Neural crest cell (in vitro differentiated cells): ENCODE measurements around the gene LINGO4. TPM values are rescaled to one million over a fixed set of nuclear protein-coding genes. Genes with fewer than 3 reads are reported as not detected.

ENCODE experiments used
- DNase-seq: peaks from one replicate; pipeline ENCODE4 v3.0.0; 2021; ENCODE audit warnings: low read depth, mixed read lengths, low spot score
- H3K27ac Mint-ChIP-seq: one replicate; pipeline ENCODE4 v1.8.0; 2021; ENCODE audit warnings: mild to moderate bottlenecking, mixed read lengths; ENCODE audit not compliant: unreplicated experiment
- H3K27me3 Mint-ChIP-seq: 2 replicates; pipeline ENCODE4 v1.8.0; 2021; ENCODE audit warnings: low read depth, mild to moderate bottlenecking, mixed read lengths
- H3K36me3 Mint-ChIP-seq: 2 replicates; pipeline ENCODE4 v1.8.0; 2021; ENCODE audit warnings: low read depth, mild to moderate bottlenecking, mixed read lengths
- H3K4me1 Mint-ChIP-seq: 2 replicates; pipeline ENCODE4 v1.8.0; 2021; ENCODE audit warnings: mixed read lengths
- H3K4me3 Mint-ChIP-seq: one replicate; pipeline ENCODE4 v1.8.0; 2021; ENCODE audit warnings: mild to moderate bottlenecking, mixed read lengths
- H3K9me3 Mint-ChIP-seq: 2 replicates; pipeline ENCODE4 v1.8.0; 2021; ENCODE audit warnings: mixed read lengths
- CTCF ChIP-seq: fragments of 200-600 bp; sonication (generic); conservative IDR thresholded peaks from 2 replicates; pipeline ENCODE4 v1.5.0; 2021; ENCODE audit warnings: antibody characterized with exemption, mild to moderate bottlenecking
- total RNA-seq: library from RNA; stranded (reverse); gene quantifications from 2 replicates; pipeline ENCODE4 v1.2.1, GENCODE V29; 2021

Gene LINGO4
- total RNA-seq, 1 donor from 2014 or later, result not detected

GRCh38 chr1:151817353-151817730, 12.1 kb upstream of the LINGO4 start:
- no peaks in the 10 kb centered on the region for H3K9me3 Mint-ChIP-seq
- DNase-seq, result no peak
- H3K4me3 Mint-ChIP-seq, result no peak overlapping the region
- TF ChIP-seq CTCF, result no peak
- H3K27me3 Mint-ChIP-seq, result no peaks in the 10 kb centered on the region
- H3K27ac Mint-ChIP-seq, result no peak overlapping the region
- no peaks in the 10 kb centered on the region for H3K36me3 Mint-ChIP-seq
- no peaks in the 10 kb centered on the region for H3K4me1 Mint-ChIP-seq

- no peak for DNase-seq
Measured at GRCh38 chr1:151816548-151817352, 11.5 kb upstream of the LINGO4 start.

GRCh38 chr1:151815716-151816327, 10.6 kb upstream of the LINGO4 start:
- no peaks in the 10 kb centered on the region for H3K36me3 Mint-ChIP-seq
- no peak for TF ChIP-seq CTCF
- no peaks in the 10 kb centered on the region for H3K27me3 Mint-ChIP-seq
- H3K4me1 Mint-ChIP-seq, result no peaks in the 10 kb centered on the region
- H3K9me3 Mint-ChIP-seq, result no peaks in the 10 kb centered on the region
- DNase-seq, result no peak
- H3K27ac Mint-ChIP-seq, result peak overlapping the region; percentile 88
- no peak overlapping the region for H3K4me3 Mint-ChIP-seq

More at GRCh38 chr1:151816548-151817352, 11.5 kb upstream of the LINGO4 start:
- no peak overlapping the region for H3K4me3 Mint-ChIP-seq
- no peaks in the 10 kb centered on the region for H3K4me1 Mint-ChIP-seq
- no peak for TF ChIP-seq CTCF
- H3K27me3 Mint-ChIP-seq, result no peaks in the 10 kb centered on the region
- H3K27ac Mint-ChIP-seq, result peak overlapping the region; percentile 79
- no peaks in the 10 kb centered on the region for H3K9me3 Mint-ChIP-seq
- no peaks in the 10 kb centered on the region for H3K36me3 Mint-ChIP-seq

- no peak for DNase-seq
- H3K4me3 Mint-ChIP-seq, result no peak overlapping the region
Measured at GRCh38 chr1:151814971-151815545, 9.8 kb upstream of the LINGO4 start.

GRCh38 chr1:151814426-151814825, 9.2 kb upstream of the LINGO4 start:
- H3K9me3 Mint-ChIP-seq, result no peaks in the 10 kb centered on the region
- TF ChIP-seq CTCF, result no peak
- no peak for DNase-seq
- no peak overlapping the region for H3K4me3 Mint-ChIP-seq
- H3K36me3 Mint-ChIP-seq, result no peaks in the 10 kb centered on the region
- H3K27me3 Mint-ChIP-seq, result no peaks in the 10 kb centered on the region
- no peak overlapping the region for H3K27ac Mint-ChIP-seq
- H3K4me1 Mint-ChIP-seq, result peaks cover 10% of the 10 kb centered on the region

More at GRCh38 chr1:151814971-151815545, 9.8 kb upstream of the LINGO4 start:
- H3K27ac Mint-ChIP-seq, result no peak overlapping the region
- no peaks in the 10 kb centered on the region for H3K36me3 Mint-ChIP-seq
- no peaks in the 10 kb centered on the region for H3K9me3 Mint-ChIP-seq
- H3K4me1 Mint-ChIP-seq, result peaks cover 3% of the 10 kb centered on the region
- no peaks in the 10 kb centered on the region for H3K27me3 Mint-ChIP-seq
- no peak for TF ChIP-seq CTCF
